ENCODE results near the gene NDUFB1.

NDUFB1 gene

DNA sequence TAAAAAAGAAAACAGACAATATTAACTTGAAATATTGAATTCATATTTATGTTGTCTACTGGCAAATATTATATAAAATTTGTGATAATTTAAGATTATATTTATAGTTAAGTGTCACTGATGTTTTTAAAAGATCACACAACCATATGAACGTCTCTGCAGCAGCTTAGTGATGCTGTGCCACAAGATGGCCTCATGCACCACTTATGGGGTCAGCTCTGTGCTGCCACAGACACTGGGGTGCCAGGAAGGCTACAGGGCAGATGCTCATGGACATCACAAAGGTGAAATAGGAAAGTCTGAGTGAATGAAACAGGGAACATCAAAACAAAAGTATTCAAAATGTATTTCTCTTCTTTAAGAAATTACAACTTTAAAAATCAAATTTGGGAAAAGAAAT lies 28.2 kb downstream of the NDUFB1 start:
- no peak for DNase-seq (ENCODE audit: low spot score)

DNA sequence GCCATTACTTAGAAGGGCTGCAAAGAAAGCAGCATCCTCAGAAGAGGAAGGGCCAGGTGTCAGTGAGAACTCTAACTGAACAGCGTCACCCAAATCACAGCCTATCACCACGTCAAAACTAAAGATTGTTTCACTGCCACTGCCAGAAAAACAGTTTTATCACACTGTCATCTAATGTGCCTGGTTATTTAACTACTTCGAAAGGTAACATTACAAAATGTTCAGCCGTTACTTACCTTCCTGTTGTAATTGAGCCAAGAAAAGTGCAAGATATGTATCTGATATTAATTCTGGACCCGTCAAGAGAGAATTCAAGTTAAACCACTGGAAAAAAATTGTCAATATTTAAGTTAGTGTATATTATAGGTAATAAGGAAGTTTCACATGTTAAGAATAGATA lies 33.0 kb downstream of the NDUFB1 start:
- DNase-seq (ENCODE audit: low spot score), result no peak

DNA sequence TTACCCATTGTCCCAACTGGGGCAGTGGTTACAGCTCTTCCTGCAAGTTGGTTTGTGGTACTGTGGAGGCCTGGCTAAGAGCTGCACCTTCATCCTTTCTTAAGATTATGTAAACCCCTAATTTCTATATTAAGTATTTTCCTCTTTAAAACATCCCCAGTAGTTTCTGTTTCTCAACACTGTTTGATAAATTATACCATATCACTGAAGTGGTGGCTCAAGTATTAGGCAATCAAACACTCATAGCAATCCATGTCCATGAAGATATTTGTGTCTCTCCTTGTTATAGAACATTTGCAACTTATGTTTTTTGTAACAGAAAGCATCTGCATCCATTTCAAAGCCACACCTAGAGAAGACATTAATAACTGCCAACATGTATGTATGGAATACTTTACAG lies 47.0 kb downstream of the NDUFB1 start:
- DNase-seq (ENCODE audit: low spot score), result no peak
